MCF 10A (cell line): ENCODE measurements around the gene ITGA11. TPM values are rescaled to one million over a fixed set of nuclear protein-coding genes. Genes with fewer than 3 reads are reported as not detected.

Experiments
- BruUV-seq: library from RNA; stranded (reverse); fragments of 400-500 nt; replicated peaks from 2 replicates; lab custom pipeline; 2021; lab: Mats Ljungman, UMichigan
- CTCF ChIA-PET: fragments of 300-600 bp; sonication (Branson Sonifier 250); formaldehyde crosslinking; extraction: SDS; loops from one replicate; lab custom pipeline; 2021; ENCODE audit warnings: antibody characterized with exemption, inconsistent platforms; lab: Yijun Ruan, JAX
- POLR2A ChIA-PET: fragments of 300-600, 350-650 bp; sonication (Branson Sonifier 250); formaldehyde crosslinking; extraction: SDS; loops from one replicate; lab custom pipeline; 2020; ENCODE audit warnings: antibody characterized with exemption, inconsistent platforms; lab: Yijun Ruan, JAX
- DNase-seq: peaks from one replicate; pipeline ENCODE4 v3.0.0-alpha.2; 2018; ENCODE audit not compliant: unreplicated experiment
- H3K27ac Mint-ChIP-seq: one replicate; pipeline ENCODE4 v1.8.0; 2022; ENCODE audit warnings: mild to moderate bottlenecking, low read depth, mixed read lengths; ENCODE audit not compliant: unreplicated experiment
- H3K27me3 Mint-ChIP-seq: one replicate; pipeline ENCODE4 v1.8.0; 2022; ENCODE audit warnings: mixed read lengths; ENCODE audit not compliant: insufficient read depth, unreplicated experiment
- H3K36me3 Mint-ChIP-seq: one replicate; pipeline ENCODE4 v1.8.0; 2022; ENCODE audit warnings: mild to moderate bottlenecking, moderate library complexity, mixed read lengths; ENCODE audit not compliant: insufficient read depth, unreplicated experiment
- H3K4me1 Mint-ChIP-seq: one replicate; pipeline ENCODE4 v1.8.0; 2022; ENCODE audit warnings: mixed read lengths; ENCODE audit not compliant: insufficient read depth, unreplicated experiment
- H3K4me3 Mint-ChIP-seq: one replicate; pipeline ENCODE4 v1.8.0; 2022; ENCODE audit warnings: mild to moderate bottlenecking, moderate library complexity, mixed read lengths; ENCODE audit not compliant: unreplicated experiment
- H3K9me3 Mint-ChIP-seq: one replicate; pipeline ENCODE4 v1.8.0; 2022; ENCODE audit warnings: mixed read lengths; ENCODE audit not compliant: unreplicated experiment
- CTCF ChIP-seq: fragments of 200-600 bp; IDR thresholded peaks from one replicate; pipeline ENCODE4 v1.8.0; 2022; ENCODE audit warnings: antibody characterized with exemption, mild to moderate bottlenecking; ENCODE audit not compliant: unreplicated experiment
- intact Hi-C: fragments of 100-400 bp; cut with micrococcal nuclease; formaldehyde crosslinking; loops from 2 replicates; pipeline ENCODE4 v1.14.1; 2022
- total RNA-seq: library from RNA; stranded (reverse); gene quantifications from 2 replicates; pipeline ENCODE4 v1.2.3, GENCODE V29; 2022

Gene ITGA11
- total RNA-seq, 1 experiment from 2014 or later = 0.19 TPM

- Mint-ChIP-seq H3K4me1 (no peaks in the 10 kb centered on the region), H3K27ac (no peak overlapping the region), H3K4me3 (no peak overlapping the region), H3K9me3 (no peaks in the 10 kb centered on the region), H3K36me3 (no peaks in the 10 kb centered on the region), H3K27me3 (no peaks in the 10 kb centered on the region)
- ChIA-PET POLR2A (no interaction called here), CTCF (interaction anchor here (0.6 kb wide), 1 partner anchor 35 kb away, joined by 3 read pairs; no protein-coding TSS in a partner anchor)
- no peak for TF ChIP-seq CTCF
- intact Hi-C loops = no loop called here
- DNase-seq = no peak
- BruUV-seq = no TSS peak
Observed at GRCh38 chr15:68365770-68366169, 66.2 kb downstream of the ITGA11 start.

GRCh38 chr15:68365140-68365745 lies 66.7 kb downstream of the ITGA11 start:
- Mint-ChIP-seq H3K27me3 (no peaks in the 10 kb centered on the region), H3K4me1 (no peaks in the 10 kb centered on the region), H3K36me3 (no peaks in the 10 kb centered on the region), H3K27ac (no peak overlapping the region), H3K9me3 (no peaks in the 10 kb centered on the region), H3K4me3 (no peak overlapping the region)
- no TSS peak for BruUV-seq
- CTCF ChIA-PET = interaction anchor here (0.6 kb wide), 2 partner anchors 34 to 51 kb away, joined by 3 read pairs; no protein-coding TSS in a partner anchor
- intact Hi-C loops = no loop called here
- DNase-seq = no peak
- TF ChIP-seq CTCF = no peak
- POLR2A ChIA-PET = interaction anchor here (0.7 kb wide), 2 partner anchors 12 to 175 kb away, joined by 3 read pairs; no protein-coding TSS in a partner anchor

- no TSS peak for BruUV-seq
- Mint-ChIP-seq H3K4me3 (no peak overlapping the region), H3K36me3 (no peaks in the 10 kb centered on the region), H3K9me3 (no peaks in the 10 kb centered on the region), H3K4me1 (no peaks in the 10 kb centered on the region), H3K27me3 (no peaks in the 10 kb centered on the region), H3K27ac (no peak overlapping the region)
- POLR2A ChIA-PET = interaction anchor here (0.7 kb wide), 4 partner anchors 11 to 174 kb away, joined by 3 to 4 read pairs (median 3); no protein-coding TSS in a partner anchor
- CTCF ChIA-PET = interaction anchor here (0.6 kb wide), 1 partner anchor 51 kb away, joined by 3 read pairs; no protein-coding TSS in a partner anchor
- no peak for DNase-seq
- intact Hi-C loops = no loop called here
- TF ChIP-seq CTCF = no peak
Observed at GRCh38 chr15:68364660-68365035, 67.3 kb downstream of the ITGA11 start.

- no peak overlapping the region for H3K4me3 Mint-ChIP-seq
- intact Hi-C loops = no loop called here
- H3K36me3 Mint-ChIP-seq = no peaks in the 10 kb centered on the region
- ChIA-PET CTCF (no interaction called here), POLR2A (interaction anchor here (0.7 kb wide), 2 partner anchors 75 to 101 kb away, joined by 3 to 4 read pairs; no protein-coding TSS in a partner anchor)
- no peaks in the 10 kb centered on the region for H3K27me3 Mint-ChIP-seq
- H3K27ac Mint-ChIP-seq = no peak overlapping the region
- no peak for TF ChIP-seq CTCF
- no peaks in the 10 kb centered on the region for H3K9me3 Mint-ChIP-seq
- no peaks in the 10 kb centered on the region for H3K4me1 Mint-ChIP-seq
- no TSS peak for BruUV-seq
- DNase-seq = no peak
Observed at GRCh38 chr15:68364028-68364659, 67.8 kb downstream of the ITGA11 start.
